BLaER1 (cell line): ENCODE measurements around the gene CADM1.
A peak's percentile ranks its signal among the peaks of the same experiment; 100 is the strongest.

Experiments
- H3K27ac ChIP-seq: shearing (Covaris generic); formaldehyde crosslinking; 2 replicates; pipeline ENCODE4 v1.8.1; 2022
- H3K27me3 ChIP-seq: shearing (Covaris generic); formaldehyde crosslinking; 2 replicates; pipeline ENCODE4 v1.8.1; 2022
- H3K36me3 ChIP-seq: shearing (Covaris generic); formaldehyde crosslinking; 2 replicates; pipeline ENCODE4 v1.8.1; 2022
- H3K4me1 ChIP-seq: shearing (Covaris generic); formaldehyde crosslinking; 2 replicates; pipeline ENCODE4 v1.8.1; 2022
- H3K4me2 ChIP-seq: shearing (Covaris generic); formaldehyde crosslinking; 2 replicates; pipeline ENCODE4 v1.8.1; 2022
- H3K4me3 ChIP-seq: shearing (Covaris generic); formaldehyde crosslinking; 2 replicates; pipeline ENCODE4 v1.8.1; 2022
- H3K9ac ChIP-seq: shearing (Covaris generic); formaldehyde crosslinking; 2 replicates; pipeline ENCODE4 v1.8.1; 2022
- H3K9me3 ChIP-seq: shearing (Covaris generic); formaldehyde crosslinking; 2 replicates; pipeline ENCODE4 v1.8.1; 2022
- H4K20me1 ChIP-seq: shearing (Covaris generic); formaldehyde crosslinking; 2 replicates; pipeline ENCODE4 v1.8.1; 2022
- Cebpa-rat ChIP-seq: shearing (Covaris generic); IDR thresholded peaks from 2 replicates; pipeline ENCODE4 v1.8.1; 2022

The CADM1 gene

DNA sequence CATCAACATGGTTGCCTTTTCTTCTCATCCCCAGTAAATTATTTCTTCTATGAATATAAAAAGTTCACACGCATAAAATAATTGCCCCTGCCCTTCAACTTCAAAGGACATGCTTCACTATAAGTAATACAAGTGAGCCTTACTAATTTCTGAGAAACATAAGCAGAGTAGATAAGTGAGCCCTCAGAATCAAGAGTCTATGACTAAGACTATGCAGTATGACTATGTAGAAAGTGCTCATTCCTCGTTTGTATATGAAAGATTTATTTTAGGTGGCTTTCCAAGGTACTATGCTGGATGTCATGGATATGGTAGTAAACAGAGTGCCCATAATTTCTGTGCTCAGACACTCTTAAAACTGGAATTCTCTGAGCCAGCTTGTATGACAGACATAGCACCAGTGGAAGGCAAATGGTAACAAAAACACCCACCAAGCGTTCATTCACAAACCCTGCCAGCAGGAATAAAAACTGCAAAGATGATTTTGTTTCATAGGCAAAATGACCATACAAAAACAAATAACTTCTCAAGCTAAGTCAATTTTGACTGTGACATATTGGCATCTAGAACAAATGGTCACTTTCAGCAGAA is 189.8 kb downstream of the CADM1 start:
- Histone ChIP-seq H3K9me3 (no peaks in the 10 kb centered on the region), H3K36me3 (no peaks in the 10 kb centered on the region), H3K4me3 (no peak overlapping the region), H3K4me2 (no peak overlapping the region; the same call in 1 of the 2 replicates), H4K20me1 (no peaks in the 10 kb centered on the region), H3K27ac (no peak overlapping the region), H3K27me3 (no peaks in the 10 kb centered on the region), H3K9ac (no peak overlapping the region), H3K4me1 (peaks cover 46% of the 10 kb centered on the region)
- no peak for TF ChIP-seq Cebpa-rat

DNA sequence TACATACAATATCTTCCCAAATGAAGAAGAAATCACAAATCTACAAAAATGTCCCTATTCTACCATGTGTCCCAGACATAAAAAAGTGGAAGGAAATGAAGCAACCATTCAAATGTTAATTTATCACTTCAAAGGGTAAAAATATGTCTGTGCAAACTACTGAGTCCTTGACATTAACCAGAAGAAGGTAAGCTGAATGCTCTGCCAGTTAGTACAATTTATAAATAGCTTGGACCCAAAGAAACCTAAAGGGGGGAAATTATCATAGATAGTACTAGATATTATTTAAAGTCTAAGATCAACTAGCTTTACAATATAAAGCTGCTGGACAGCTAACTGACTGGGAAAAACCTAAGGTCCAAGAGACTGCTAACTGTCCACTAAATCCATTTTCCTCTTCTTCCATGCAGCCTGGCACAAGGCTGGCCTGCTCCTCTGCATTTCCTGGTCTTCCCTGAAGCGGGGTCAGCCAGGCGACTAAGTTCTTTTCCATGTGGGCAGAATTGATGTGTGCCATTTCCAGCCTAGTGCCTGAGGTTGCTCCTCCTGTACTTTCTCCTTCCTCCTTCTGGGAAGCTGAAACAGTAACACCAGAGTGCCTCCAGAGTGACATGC is 190.9 kb downstream of the CADM1 start:
- 0 out of 2 replicates have a peak overlapping the region, but pooled peaks have one; percentile 3 for H3K4me2 ChIP-seq
- peaks cover 35% of the 10 kb centered on the region for H3K4me1 ChIP-seq
- H3K4me3 ChIP-seq = no peak overlapping the region
- H3K27ac ChIP-seq = no peak overlapping the region
- H3K9ac ChIP-seq = no peak overlapping the region
- H3K27me3 ChIP-seq = no peaks in the 10 kb centered on the region
- TF ChIP-seq Cebpa-rat = no peak
- no peaks in the 10 kb centered on the region for H3K9me3 ChIP-seq
- no peaks in the 10 kb centered on the region for H4K20me1 ChIP-seq
- no peaks in the 10 kb centered on the region for H3K36me3 ChIP-seq

DNA sequence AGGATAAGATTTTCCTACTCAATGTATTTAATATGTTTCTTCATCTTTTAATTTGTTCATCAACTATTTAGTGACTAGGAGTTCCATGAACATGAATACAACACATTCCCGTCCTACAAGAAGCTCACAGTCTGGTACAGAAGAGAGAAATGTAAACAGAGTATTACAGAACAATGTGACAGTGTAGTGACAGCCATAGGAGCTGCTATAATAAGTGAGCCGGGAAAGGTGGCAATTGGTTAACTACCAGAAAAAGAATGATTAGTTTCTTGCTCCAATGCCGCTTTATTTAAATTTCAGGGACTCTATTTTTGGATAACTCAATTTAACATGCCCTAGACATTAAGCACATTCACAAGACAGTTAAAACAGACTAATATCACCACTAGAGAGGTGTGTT is 192.3 kb downstream of the CADM1 start:
- no peak overlapping the region for H3K27ac ChIP-seq
- H3K9ac ChIP-seq = no peak overlapping the region
- no peak for TF ChIP-seq Cebpa-rat
- no peak overlapping the region for H3K4me2 ChIP-seq
- H3K36me3 ChIP-seq = no peaks in the 10 kb centered on the region
- H3K27me3 ChIP-seq = no peaks in the 10 kb centered on the region
- H4K20me1 ChIP-seq = no peaks in the 10 kb centered on the region
- no peak overlapping the region for H3K4me3 ChIP-seq
- no peaks in the 10 kb centered on the region for H3K9me3 ChIP-seq
- H3K4me1 ChIP-seq = peaks cover 21% of the 10 kb centered on the region

DNA sequence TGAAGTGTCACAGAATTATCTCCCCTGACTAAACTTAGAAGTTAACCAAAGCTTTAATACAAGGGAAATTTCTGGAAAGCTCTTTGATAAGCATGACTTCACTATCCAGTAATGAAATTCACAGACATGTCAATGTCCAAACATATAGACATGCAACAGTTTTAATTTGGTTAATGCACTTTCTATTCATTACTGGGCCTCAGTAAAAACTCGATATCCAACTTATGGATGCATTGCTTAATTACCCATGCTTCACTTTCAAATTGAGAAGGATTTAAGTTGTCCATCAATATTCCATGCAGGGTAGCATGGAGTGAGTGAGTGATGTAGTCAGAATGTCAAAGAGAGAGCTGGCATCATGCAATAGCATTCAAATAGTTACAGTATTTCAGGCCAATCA is 197.5 kb downstream of the CADM1 start:
- Histone ChIP-seq H3K9me3 (no peaks in the 10 kb centered on the region), H3K9ac (no peak overlapping the region), H3K4me2 (no peak overlapping the region), H4K20me1 (no peaks in the 10 kb centered on the region), H3K27me3 (no peaks in the 10 kb centered on the region), H3K4me3 (no peak overlapping the region), H3K36me3 (no peaks in the 10 kb centered on the region), H3K4me1 (no peaks in the 10 kb centered on the region), H3K27ac (no peak overlapping the region)
- TF ChIP-seq Cebpa-rat = no peak

DNA sequence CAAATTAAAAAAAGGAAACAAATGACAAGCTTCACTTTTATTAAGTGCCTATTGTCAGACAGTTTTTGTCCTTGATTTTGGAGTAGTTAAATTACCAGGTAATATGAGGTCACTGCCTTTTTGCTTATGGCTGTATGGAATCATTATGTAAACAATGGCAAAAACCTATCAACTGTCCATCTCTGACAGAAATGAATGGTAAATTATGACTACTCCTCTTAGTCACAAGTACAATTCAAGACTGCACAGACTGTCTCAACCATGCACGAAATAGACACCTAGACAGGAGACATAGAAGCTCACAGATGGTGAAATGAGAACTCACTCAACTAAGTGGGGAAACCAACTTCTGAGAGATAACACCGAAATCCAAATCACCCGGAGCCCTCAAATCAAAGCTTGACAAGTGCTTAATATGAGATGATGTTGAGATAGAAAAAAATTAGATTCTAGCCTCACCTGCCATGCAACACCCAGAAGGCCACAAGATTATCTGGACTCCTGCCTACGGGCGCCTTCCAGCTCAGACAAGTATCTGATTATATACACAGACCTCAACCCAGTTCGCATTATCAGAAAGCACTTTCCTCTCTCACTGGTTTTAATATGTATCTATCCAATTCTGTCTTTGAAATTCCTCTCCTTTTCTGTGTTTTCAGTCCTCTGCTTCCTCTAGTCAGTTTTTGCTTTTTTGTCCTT is 199.3 kb downstream of the CADM1 start:
- Histone ChIP-seq H4K20me1 (no peaks in the 10 kb centered on the region), H3K27me3 (no peaks in the 10 kb centered on the region), H3K4me2 (no peak overlapping the region), H3K9ac (no peak overlapping the region), H3K4me1 (peaks cover 3% of the 10 kb centered on the region; the same call in 1 of the 2 replicates), H3K27ac (no peak overlapping the region), H3K36me3 (no peaks in the 10 kb centered on the region), H3K4me3 (no peak overlapping the region), H3K9me3 (no peaks in the 10 kb centered on the region)
- no peak for TF ChIP-seq Cebpa-rat

DNA sequence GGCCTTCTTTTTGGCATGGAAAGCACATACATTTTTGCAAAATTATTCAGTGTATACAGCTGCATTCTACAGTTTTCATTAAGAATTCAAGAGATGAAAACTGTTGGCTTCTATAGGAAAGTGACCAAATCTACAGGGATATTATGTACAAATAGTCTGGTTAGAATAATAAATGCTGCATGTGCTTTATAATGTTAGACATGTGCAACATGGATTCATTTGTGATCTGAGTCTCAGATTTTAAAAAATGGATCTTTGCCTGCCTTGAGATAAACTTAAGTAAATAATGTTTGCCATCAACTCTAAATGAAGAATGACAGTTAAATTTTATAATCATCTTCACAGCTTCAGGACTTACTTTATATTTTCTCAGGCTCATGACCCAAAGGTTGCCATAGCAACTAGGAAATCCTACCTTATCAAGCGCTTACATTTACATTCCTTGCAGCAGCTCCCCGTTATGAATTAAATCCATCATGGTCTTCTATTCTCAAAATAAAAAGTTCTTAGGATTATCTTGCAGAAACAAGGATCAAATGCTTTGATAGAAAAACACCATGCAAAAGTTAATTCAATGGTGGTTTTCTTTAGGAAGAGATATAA is 200.2 kb downstream of the CADM1 start:
- Histone ChIP-seq H3K4me3 (no peak overlapping the region), H3K4me1 (peaks cover 9% of the 10 kb centered on the region; the same call in 1 of the 2 replicates), H4K20me1 (no peaks in the 10 kb centered on the region), H3K9me3 (no peaks in the 10 kb centered on the region), H3K36me3 (no peaks in the 10 kb centered on the region), H3K9ac (no peak overlapping the region), H3K27me3 (no peaks in the 10 kb centered on the region), H3K27ac (no peak overlapping the region), H3K4me2 (no peak overlapping the region)
- TF ChIP-seq Cebpa-rat = no peak

DNA sequence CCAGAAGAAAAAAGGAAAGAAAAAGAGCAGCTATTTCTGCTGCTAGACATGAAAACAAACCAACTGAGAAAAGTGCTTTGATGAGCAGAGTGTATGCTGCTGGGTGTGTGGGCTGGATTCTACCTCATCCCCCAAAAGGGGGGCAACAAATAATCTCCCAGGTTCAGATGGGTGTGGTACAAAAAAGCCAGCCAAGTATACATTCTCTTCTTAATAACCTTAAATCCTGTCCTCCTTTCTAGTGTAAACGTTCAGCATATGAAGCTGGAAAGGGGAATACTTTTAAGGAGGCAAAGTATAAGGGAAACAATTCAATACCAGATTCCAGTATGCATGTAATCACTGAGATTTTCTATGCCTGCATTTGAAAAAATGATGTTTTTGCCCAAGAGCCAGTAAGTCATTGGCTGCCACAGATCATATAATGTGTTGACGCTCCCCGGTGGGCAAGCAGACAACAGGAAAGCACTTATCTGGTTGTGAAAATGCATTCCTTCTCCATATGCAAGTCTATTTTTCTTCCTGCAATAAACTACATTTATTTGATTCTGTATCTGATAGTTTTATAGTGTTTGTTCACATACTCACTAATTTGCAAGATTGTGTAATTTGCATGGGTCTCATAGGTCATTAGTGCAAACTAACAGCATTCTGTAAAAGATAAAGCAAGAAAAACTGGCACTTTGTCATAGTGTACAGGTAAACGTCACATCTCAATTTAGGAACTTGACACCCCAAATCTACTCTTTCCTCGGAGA is 201.1 kb downstream of the CADM1 start:
- no peak for TF ChIP-seq Cebpa-rat
- Histone ChIP-seq H3K4me2 (no peak overlapping the region), H3K4me1 (peaks cover 14% of the 10 kb centered on the region; the same call in 1 of the 2 replicates), H3K9ac (no peak overlapping the region), H3K36me3 (no peaks in the 10 kb centered on the region), H3K4me3 (no peak overlapping the region), H4K20me1 (no peaks in the 10 kb centered on the region), H3K27ac (no peak overlapping the region), H3K27me3 (no peaks in the 10 kb centered on the region), H3K9me3 (no peaks in the 10 kb centered on the region)

DNA sequence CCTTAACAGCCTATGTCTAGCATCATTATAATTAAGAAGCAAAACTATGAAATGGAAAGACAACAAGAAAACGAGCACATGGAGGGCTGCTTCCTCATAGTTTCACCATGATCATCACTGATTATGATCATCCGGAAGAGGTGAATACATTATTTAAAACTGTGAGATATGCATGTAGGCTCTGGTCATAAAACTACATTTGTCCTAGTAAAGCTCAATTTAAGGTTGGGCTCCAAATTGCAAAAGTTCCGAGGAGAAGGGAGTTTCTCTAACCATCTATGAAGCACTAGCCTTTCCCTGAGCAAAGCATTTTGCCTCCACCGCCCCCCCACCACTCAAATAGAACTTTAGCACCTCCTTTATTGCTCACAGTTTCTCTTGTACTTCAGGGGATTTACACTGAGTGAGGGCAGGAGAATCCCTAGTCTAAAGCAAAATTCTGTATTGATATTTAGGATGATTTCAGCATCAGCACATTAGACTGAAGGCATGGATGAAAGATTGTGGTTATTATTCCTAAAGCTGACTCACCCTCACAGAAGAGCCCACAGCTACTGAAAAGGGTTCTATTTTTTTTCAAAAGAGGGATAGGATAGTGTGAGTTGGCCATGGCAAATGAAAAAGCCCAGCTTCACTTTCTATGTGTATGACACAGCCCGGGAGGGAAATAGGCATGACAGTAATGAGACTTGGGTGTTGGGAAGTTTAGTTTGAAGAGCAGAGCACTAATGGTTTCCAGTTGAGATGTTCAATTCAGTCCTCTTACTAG is 203.4 kb downstream of the CADM1 start:
- no peaks in the 10 kb centered on the region; the same call in 1 of the 2 replicates for H3K9me3 ChIP-seq
- H3K27ac ChIP-seq = no peak overlapping the region
- H3K4me3 ChIP-seq = no peak overlapping the region
- H3K36me3 ChIP-seq = no peaks in the 10 kb centered on the region
- H3K4me2 ChIP-seq = no peak overlapping the region
- peaks cover 21% of the 10 kb centered on the region; the same call in 1 of the 2 replicates for H3K4me1 ChIP-seq
- no peaks in the 10 kb centered on the region for H3K27me3 ChIP-seq
- no peak for TF ChIP-seq Cebpa-rat
- no peaks in the 10 kb centered on the region for H4K20me1 ChIP-seq
- no peak overlapping the region for H3K9ac ChIP-seq
